Esophagus squamous epithelium (tissue), 5 donors: Measurements from ENCODE around the gene SRD5A2. TPM values are rescaled to one million over a fixed set of nuclear protein-coding genes. Genes with fewer than 3 reads are reported as not detected.

Experiments used
- DNase-seq: peaks from one replicate; lab custom pipeline; 2025; lab: John Stamatoyannopoulos, UW
- H3K27ac ChIP-seq, 4 donors: fragments of 200-600 bp; sonication (generic); one replicate each; pipeline ENCODE4 v1.5.1; 2016 to 2019; ENCODE audit warnings: mild to moderate bottlenecking in 1 of 4
- H3K27me3 ChIP-seq, 4 donors: fragments of 200-600 bp; sonication (generic); 1 replicate in 3 of 4; 2 replicates in 1 of 4; pipeline versions ENCODE4 v1.5.1 to v1.6.0; 2017 to 2021; ENCODE audit warnings: antibody characterized with exemption in 1 of 4
- H3K36me3 ChIP-seq, 3 donors: fragments of 200-600 bp; sonication (generic); one replicate each; pipeline ENCODE4 v1.5.1; 2016 to 2019
- H3K4me1 ChIP-seq, 3 donors: fragments of 200-600 bp; sonication (generic); one replicate each; pipeline ENCODE4 v1.5.1; 2017 to 2019
- H3K4me3 ChIP-seq, 4 donors: fragments of 200-600 bp; sonication (generic); 1 replicate in 3 of 4; 2 replicates in 1 of 4; pipeline ENCODE4 v1.5.1; 2016 to 2019; ENCODE audit warnings: mild to moderate bottlenecking in 2 of 4, moderate library complexity in 1 of 4
- H3K9me3 ChIP-seq, 3 donors: fragments of 200-600 bp; sonication (generic); one replicate each; pipeline ENCODE4 v1.5.1; 2016 to 2019
- CTCF ChIP-seq, 6 experiments: fragments of 450-650 bp in 4 of 6; fragments of 200-600 bp in 2 of 6; sonication (generic) in 2 of 6; IDR thresholded peaks; one replicate each; pipeline ENCODE4 v1.5.1; 2016 to 2019; ENCODE audit warnings: antibody characterized with exemption in 6 of 6, mild to moderate bottlenecking in 4 of 6, moderate library complexity in 4 of 6
- POLR2A ChIP-seq, 4 donors: fragments of 450-650 bp; IDR thresholded peaks; one replicate each; pipeline ENCODE4 v1.6.1; 2017; ENCODE audit warnings: antibody characterized with exemption in 4 of 4, mild to moderate bottlenecking in 4 of 4, moderate library complexity in 3 of 4
- WGBS, 2 donors: methylation state at CpG; one replicate each; pipeline ENCODE4 v1.1.5; 2018; 5-methylcytosine and 5-hydroxymethylcytosine counted together
- intact Hi-C: fragments of 100-400 bp; cut with DNase I; formaldehyde crosslinking; loops from one replicate; pipeline ENCODE4 v1.15.0; 2022
- total RNA-seq, 4 donors: library from RNA; depleted of rRNA; stranded (reverse); fragments of >200 nt; gene quantifications; one replicate each; pipeline ENCODE4 v1.1.0, GENCODE V29; 2016
- donor health status: DM: yes; HTN: yes; CAD: no.

The SRD5A2 gene
- total RNA-seq, 4 donors from 2014 or later = 0.19 TPM; not detected in 3

- intact Hi-C loops = no loop called here
- no peaks in the 10 kb centered on the region for H3K36me3 ChIP-seq
- DNase-seq = no peak
- WGBS, 2 donors = 67 to 76% methylated on average over 2 of the region's 2 CpGs
- no peaks in the 10 kb centered on the region for H3K4me1 ChIP-seq
- H3K27me3 ChIP-seq = peaks cover 0 to 3% (median 0%) of the 10 kb centered on the region in 4 donors
- no peaks in the 10 kb centered on the region for H3K9me3 ChIP-seq
- H3K4me3 ChIP-seq = no peak overlapping the region
- no peak for TF ChIP-seq POLR2A (IDR thresholded peaks at IDR 0.05)
- TF ChIP-seq CTCF (IDR thresholded peaks at IDR 0.05) = no peak
- no peak overlapping the region for H3K27ac ChIP-seq
These were observed 45.0 kb downstream of the SRD5A2 start for GRCh38 chr2:31535768-31536167.

DNA sequence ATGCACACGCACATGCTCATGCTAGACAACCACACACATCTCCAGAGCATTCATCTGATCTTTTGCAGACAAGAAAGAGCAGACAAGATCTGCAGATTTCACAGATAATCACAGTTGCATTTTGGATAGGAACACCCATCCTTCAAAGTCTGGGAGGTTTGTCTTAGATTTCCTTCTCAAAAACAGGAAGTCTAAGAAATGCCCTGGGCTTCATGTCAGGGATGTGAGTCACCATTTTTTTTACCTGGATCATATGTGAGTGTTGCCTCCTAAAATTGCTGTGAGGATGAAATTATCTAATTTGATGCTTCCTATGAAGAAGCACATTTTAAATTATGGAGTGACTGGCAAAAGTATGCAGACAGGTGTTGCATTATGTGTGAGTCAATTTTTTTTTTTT is 46.1 kb downstream of the SRD5A2 start:
- no peaks in the 10 kb centered on the region for H3K36me3 ChIP-seq
- H3K27ac ChIP-seq = no peak overlapping the region
- DNase-seq = no peak
- peaks cover 0 to 3% (median 0%) of the 10 kb centered on the region in 4 donors for H3K27me3 ChIP-seq
- no peak for TF ChIP-seq POLR2A (IDR thresholded peaks at IDR 0.05)
- TF ChIP-seq CTCF (IDR thresholded peaks at IDR 0.05) = no peak
- intact Hi-C loops = no loop called here
- H3K4me3 ChIP-seq = no peak overlapping the region
- 93 to 100% methylated on average over 1 of the region's 1 CpG for WGBS, 2 donors
- no peaks in the 10 kb centered on the region for H3K4me1 ChIP-seq
- no peaks in the 10 kb centered on the region for H3K9me3 ChIP-seq

DNA sequence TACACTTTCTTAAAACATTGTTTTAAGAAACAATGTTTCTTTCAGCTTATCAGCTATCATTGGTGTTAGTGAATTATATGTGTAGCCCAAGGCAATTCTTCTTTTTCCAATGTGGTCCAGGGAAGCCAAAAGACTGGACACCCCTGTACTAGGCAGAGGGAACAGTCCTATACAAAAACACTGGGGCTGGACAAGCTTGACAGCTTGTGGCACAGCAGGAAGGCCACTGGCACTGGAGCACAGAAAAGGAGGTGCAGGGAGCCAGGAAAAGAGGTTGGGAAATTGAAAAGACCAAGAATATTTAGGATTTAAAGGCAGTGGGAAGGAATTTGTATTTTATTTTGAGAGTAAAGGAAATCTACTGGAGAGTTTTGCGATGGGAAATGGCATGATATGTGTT is 47.7 kb downstream of the SRD5A2 start:
- intact Hi-C loops = no loop called here
- DNase-seq = no peak
- TF ChIP-seq POLR2A (IDR thresholded peaks at IDR 0.05) = no peak
- no peak for TF ChIP-seq CTCF (IDR thresholded peaks at IDR 0.05)

DNA sequence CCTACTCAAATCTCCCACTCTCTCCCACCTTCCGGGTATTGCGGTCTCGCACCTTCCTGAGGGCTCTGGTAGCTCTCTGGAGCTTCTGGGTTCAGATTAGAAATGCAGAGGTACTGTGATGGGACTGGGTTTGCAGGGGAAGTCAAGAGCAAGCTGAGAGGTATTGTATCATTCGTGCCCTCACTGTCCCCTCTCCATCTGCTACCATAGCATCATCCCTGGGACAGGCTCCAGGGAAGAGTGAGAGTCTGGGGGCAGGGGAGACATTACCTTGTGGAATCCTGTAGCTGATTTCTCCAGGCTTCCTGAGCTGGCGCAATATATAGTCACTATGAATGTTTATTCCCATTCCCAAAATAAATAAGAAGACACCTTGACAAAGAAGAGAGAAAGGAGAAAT is 49.6 kb downstream of the SRD5A2 start:
- 84 to 96% methylated on average over 3 to 5 of the region's 5 CpGs for WGBS, 2 donors
- no peaks in the 10 kb centered on the region for H3K4me1 ChIP-seq
- TF ChIP-seq POLR2A (IDR thresholded peaks at IDR 0.05) (no peak), CTCF (IDR thresholded peaks at IDR 0.05) (no peak)
- intact Hi-C loops = no loop called here
- no peak for DNase-seq
- peaks cover 0 to 4% (median 0%) of the 10 kb centered on the region in 4 donors for H3K27me3 ChIP-seq
- no peaks in the 10 kb centered on the region for H3K36me3 ChIP-seq
- H3K9me3 ChIP-seq = no peaks in the 10 kb centered on the region
- no peak overlapping the region for H3K4me3 ChIP-seq
- H3K27ac ChIP-seq = no peak overlapping the region

More for the DNA sequence above, 47.7 kb downstream of the SRD5A2 start:
- WGBS, 2 donors = 95 to 96% methylated on average over 1 of the region's 1 CpG
- Histone ChIP-seq H3K4me3 (no peak overlapping the region), H3K4me1 (no peaks in the 10 kb centered on the region), H3K9me3 (no peaks in the 10 kb centered on the region), H3K36me3 (no peaks in the 10 kb centered on the region), H3K27me3 (peaks cover 0 to 4% (median 0%) of the 10 kb centered on the region in 4 donors), H3K27ac (no peak overlapping the region)

GRCh38 chr2:31529256-31529655 is 51.5 kb downstream of the SRD5A2 start:
- H3K9me3 ChIP-seq = no peaks in the 10 kb centered on the region
- intact Hi-C loops = no loop called here
- H3K4me1 ChIP-seq = no peaks in the 10 kb centered on the region
- no peak overlapping the region for H3K4me3 ChIP-seq
- no peak for DNase-seq
- TF ChIP-seq CTCF (IDR thresholded peaks at IDR 0.05) (no peak), POLR2A (IDR thresholded peaks at IDR 0.05) (no peak)
- 76 to 82% methylated on average over 7 to 8 of the region's 8 CpGs for WGBS, 2 donors
- no peak overlapping the region for H3K27ac ChIP-seq
- H3K36me3 ChIP-seq = no peaks in the 10 kb centered on the region
- H3K27me3 ChIP-seq = peaks cover 0 to 4% (median 0%) of the 10 kb centered on the region in 4 donors
